CD4-positive, alpha-beta T cell treated with Interleukin-4 for 1 hour (primary cell): ENCODE data around the gene GLRX2.
A peak's percentile ranks its signal among the peaks of the same experiment; 100 is the strongest.
"Not testable (repeated sequence)": the region's sequence is repeated elsewhere in the genome, so short reads cannot be mapped to it uniquely, and the experiment has no call there.

Source experiments
- DNase-seq, 2 donors: peaks; one replicate each; pipeline ENCODE4 v3.0.0-alpha.2; 2020 to 2022

The GLRX2 gene

DNA sequence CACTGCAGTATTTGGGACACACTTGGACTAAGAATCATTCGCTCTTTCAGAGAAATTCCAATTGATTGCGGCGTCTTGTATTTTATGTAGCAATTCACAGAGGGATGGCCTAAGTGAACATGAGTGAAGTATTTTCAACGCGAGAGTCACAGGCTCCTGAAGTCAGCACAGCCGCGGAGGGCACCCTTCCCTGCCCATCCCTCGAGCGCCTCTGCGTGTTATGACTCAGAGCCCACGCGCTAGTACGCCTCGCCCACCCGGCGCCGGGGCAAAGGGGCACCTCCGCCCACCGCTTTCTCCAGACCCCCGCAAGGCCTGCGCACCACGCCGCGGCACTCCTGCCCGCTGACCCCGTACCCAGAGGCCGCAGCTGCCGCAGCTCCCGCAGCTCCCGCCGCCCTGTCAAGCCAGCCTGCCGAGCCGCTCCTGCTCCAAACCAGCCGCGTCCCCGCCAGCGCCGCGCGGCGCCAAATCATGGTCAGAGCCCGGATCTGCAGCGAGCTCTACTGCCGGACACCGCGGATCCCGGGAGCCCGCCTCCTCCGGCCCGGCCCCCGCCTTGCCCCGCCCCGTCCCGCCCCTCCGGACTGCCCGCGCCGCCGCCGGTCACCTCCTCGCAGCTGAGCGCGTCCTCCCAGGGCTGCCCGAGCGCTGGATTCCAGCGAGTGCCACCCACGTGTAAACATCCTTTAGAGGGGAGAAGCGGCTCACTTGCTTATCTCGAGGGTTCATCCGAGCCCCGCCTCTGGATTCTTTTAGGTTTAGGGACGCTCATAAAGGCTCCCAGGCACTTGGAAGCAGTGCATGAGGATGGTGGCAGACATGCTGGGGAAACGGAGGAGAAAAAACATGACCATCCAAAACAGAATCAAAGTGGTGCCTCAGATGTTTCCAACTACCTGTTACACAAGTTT lies at the start of gene GLRX2:
Gene GLRX2, minus strand, starts transcription at position 508 of the 914 bp plus-strand sequence. Its CDS starts 32 bp downstream, at position 476.
- peak; percentile 60 to 61 for DNase-seq

GRCh38 chr1:193144999-193145398 lies 39.8 kb upstream of the GLRX2 start:
- no peak for DNase-seq

DNA sequence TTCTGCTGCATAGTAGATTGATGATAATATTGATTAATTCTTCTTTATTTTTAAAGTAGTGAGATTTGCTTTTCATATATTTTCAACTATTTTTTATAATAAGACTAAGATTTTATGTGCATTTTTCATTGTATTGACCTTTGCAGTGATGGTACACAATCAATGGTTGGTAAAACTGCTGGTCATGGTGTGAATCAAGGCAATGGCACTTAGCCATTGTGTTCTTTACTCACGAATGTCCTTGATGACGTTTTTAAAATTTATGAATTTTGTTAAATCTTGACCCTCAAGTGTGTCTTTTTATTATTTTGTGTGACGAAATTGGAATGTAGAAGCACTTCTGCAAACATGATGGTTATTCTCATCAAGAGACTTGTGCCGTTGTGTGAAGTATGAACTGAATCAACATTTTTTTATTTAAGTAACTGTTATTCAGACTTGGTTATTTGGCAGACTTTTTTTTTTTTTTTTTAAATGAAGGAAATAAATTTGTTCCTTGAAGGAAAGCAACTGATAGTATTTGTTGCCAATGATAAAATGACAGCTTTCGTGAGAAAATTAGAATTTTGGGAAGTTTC lies 39.2 kb upstream of the GLRX2 start:
- no peak for DNase-seq

- DNase-seq = no peak
These were observed 38.1 kb upstream of the GLRX2 start for GRCh38 chr1:193143285-193143684.

GRCh38 chr1:193142409-193142808 lies 37.2 kb upstream of the GLRX2 start:
- DNase-seq = no peak

- DNase-seq = peak in 1 of 2 donors; percentile 25
These were observed 36.6 kb upstream of the GLRX2 start for GRCh38 chr1:193141804-193142203.

GRCh38 chr1:193140254-193140653 lies 35.0 kb upstream of the GLRX2 start:
- no peak for DNase-seq

- DNase-seq = no peak
These were observed 26.1 kb upstream of the GLRX2 start for GRCh38 chr1:193131266-193131860.

GRCh38 chr1:193125369-193125768 lies 20.2 kb upstream of the GLRX2 start:
- no peak for DNase-seq

DNA sequence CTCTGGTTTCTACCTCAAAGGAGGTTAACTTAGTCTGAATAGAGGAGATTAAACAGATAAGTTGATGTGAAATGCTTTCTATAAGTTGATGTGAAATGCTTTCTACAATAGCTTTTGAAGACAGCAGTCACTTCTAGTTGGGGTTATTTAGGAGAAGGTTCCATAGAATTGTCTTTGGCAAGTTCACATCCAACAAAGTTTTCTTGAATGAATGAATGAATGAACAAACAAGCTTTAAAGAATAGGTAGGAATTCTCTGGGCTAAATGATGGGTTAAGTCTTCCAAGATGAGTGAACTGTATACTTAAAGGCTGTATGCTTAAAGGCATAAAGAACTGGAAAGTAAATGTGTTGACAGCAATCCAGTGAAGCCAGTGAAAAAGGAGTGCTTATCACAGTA lies 18.5 kb upstream of the GLRX2 start:
- no peak for DNase-seq

DNA sequence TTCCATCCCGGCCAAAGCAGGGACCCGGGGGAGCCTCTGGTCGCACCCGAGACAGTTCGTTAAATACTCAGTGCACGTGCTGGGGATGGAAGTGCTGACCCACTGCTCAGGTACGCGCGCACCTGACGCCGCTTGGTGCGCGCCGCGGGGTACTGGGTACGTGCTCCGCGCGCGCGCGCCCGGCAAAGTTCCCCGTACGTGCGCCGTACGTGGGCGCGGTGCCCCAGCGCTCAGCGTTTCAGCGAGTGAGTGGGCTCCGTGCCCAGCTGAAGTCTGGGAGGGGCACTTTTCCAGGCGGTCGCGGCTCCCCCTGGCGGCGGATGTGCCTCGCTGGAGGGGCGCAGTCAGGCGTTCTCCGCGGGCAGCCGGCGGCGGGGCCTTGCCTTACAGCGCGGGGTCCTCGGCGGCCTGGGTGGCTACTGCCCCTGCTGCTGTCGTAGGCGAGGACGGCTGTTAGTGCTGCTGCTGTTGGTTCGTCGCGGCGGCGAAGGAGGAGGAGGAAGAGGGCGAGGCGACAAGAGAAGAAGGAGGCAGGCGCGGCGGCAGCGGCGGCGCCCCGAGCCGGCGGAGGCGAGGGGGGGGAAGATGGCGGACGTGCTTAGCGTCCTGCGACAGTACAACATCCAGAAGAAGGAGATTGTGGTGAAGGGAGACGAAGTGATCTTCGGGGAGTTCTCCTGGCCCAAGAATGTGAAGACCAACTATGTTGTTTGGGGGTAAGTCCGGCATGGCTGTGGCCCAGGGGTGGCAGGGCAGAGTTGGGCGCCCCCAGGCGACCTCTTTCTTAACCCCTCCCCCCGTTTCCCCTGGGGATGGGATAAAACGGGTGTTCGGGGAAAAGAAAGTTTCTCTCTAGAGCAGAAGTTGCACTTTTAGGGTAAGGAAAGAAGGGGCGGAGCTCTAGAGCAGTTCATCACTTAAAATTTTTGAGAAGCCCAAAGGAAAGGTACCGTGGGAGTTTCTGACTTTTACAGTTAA lies 16.7 kb upstream of the GLRX2 start, which contains the start of gene CDC73:
Gene CDC73, plus strand, starts transcription at position 416 of the 978 bp plus-strand sequence. Its CDS starts 170 bp downstream, at position 586.
- peak; percentile 98 to 99 for DNase-seq

GRCh38 chr1:193120604-193121166 lies 15.5 kb upstream of the GLRX2 start:
- no peak for DNase-seq

GRCh38 chr1:193118803-193119730 lies 13.9 kb upstream of the GLRX2 start:
- DNase-seq = no peak

DNA sequence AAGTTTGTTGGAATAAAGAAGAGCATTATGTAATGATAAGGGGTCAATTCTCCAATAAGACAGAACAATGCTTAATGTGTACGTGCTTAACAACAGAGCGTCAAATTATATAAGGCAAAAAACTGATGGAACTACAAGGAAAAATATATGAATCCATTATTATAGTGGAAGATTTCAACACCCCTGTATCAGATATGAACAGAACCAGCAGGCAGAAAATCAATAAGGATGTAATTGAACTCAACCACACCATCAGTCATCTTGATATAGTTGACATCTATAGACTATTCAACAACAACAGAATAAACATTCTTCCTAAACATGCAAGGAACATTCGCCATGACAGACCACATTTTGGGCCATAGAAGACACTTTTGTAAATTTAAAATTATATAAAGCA lies 13.0 kb upstream of the GLRX2 start:
- DNase-seq = no peak

DNA sequence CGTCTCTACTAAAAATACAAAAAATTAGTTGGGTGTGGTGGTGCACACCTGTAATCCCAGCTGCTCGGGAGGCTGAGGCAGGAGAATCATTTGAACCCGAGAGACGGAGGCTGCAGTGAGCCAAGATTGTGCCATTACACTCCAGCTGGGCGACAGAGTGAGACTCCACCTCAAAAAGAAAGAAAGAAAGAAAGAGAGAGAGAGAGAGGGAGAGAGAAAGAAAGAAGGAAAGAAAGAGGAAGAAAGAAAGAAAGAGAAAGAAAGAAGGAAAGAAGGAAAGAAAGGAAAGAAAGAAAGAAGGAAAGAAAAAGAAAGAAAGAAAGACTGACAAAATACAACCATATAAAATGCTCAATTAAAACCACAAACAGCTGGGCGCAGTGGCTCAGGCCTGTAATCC lies 12.0 kb upstream of the GLRX2 start:
- DNase-seq = not testable (repeated sequence)

- no peak for DNase-seq
These were observed 10.5 kb upstream of the GLRX2 start for GRCh38 chr1:193115629-193116227.

GRCh38 chr1:193114485-193115095 lies 9.4 kb upstream of the GLRX2 start:
- DNase-seq = no peak

DNA sequence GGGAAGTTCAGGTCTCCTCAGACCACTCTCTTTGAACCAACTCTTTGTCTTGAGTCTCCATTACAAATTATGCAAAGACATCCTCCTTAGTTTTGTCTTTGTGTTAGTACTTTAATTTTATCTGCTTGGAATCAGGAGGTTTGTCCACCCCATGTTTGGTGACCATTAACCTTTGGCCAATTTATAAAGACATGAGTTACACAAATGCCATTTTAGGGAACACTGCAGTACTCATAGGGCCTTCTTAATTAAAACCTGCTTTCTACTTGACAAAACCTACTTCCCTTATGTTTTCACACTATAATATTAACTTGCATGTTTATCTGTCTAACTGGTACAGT lies 8.7 kb upstream of the GLRX2 start:
- no peak for DNase-seq

- DNase-seq = no peak
These were observed 8.2 kb upstream of the GLRX2 start for GRCh38 chr1:193113258-193113991.
